Vagina (tissue), 2 donors: ENCODE measurements around the gene AMBN.

Experiments
- CTCF ChIP-seq, 3 experiments: fragments of 450-650 bp in 2 of 3; fragments of 200-600 bp in 1 of 3; sonication (generic) in 1 of 3; IDR thresholded peaks; one replicate each; pipeline ENCODE4 v1.5.1; 2017 to 2019; ENCODE audit warnings: antibody characterized with exemption in 3 of 3, mild to moderate bottlenecking in 2 of 3, moderate library complexity in 2 of 3
- POLR2A ChIP-seq, 2 donors: fragments of 450-650 bp; IDR thresholded peaks; one replicate each; pipeline ENCODE4 v1.6.1; 2017; ENCODE audit warnings: antibody characterized with exemption in 2 of 2, mild to moderate bottlenecking in 2 of 2, moderate library complexity in 2 of 2
- POLR2AphosphoS5 ChIP-seq, 2 donors: sonication (generic); formaldehyde crosslinking; IDR thresholded peaks; one replicate each; pipeline ENCODE4 v1.9.0; 2017; ENCODE audit warnings: antibody characterized with exemption in 2 of 2, mild to moderate bottlenecking in 2 of 2, low read depth in 1 of 2; ENCODE audit not compliant: insufficient read depth in 1 of 2

- no peak for TF ChIP-seq POLR2AphosphoS5 (IDR thresholded peaks at IDR 0.05; ENCODE audit: insufficient read depth in 1 of 2, low read depth in 1 of 2)
- TF ChIP-seq CTCF (IDR thresholded peaks at IDR 0.05): no peak
- no peak for TF ChIP-seq POLR2A (IDR thresholded peaks at IDR 0.05)
Measured at GRCh38 chr4:70575964-70576363, 16.1 kb upstream of the AMBN start.
